ENCODE measurements around the gene ATP13A3.

DNA sequence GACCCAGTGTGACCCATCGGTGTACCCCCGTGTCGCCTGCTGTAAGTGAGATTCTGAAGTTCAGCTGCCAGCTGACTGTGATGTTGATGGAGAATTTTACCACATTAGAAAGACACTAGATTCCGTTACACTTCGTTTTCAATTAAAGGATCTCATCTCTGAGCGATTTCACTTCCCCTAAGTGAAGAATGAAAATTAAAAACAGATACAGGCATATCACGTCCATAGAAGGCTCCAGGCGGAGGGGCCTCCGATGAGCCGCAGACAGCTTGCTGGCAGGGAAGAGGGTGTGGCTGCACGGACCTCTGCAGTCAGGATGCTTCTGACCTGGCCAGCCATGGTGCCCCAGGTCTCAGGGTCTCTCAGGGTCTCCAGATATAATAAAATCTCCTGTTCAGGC is 129.1 kb downstream of the ATP13A3 start:
- TF ChIP-seq CTCF (IDR thresholded peaks at IDR 0.05; ENCODE audit: low read depth, low read length) = no peak
- no peak for TF ChIP-seq EZH2phosphoT487 (IDR thresholded peaks at IDR 0.05; ENCODE audit: low read depth)

Data from OCI-LY3 (cell line).